Caki2 (cell line): ENCODE measurements around the gene PRSS22. TPM values are rescaled to one million over a fixed set of nuclear protein-coding genes. Genes with fewer than 3 reads are reported as not detected.

Experiments used
- DNase-seq: peaks from one replicate; pipeline ENCODE4 v3.0.0-alpha.2; 2015; ENCODE audit warnings: low read depth
- in situ Hi-C: cut with HindIII; loops from 2 replicates; pipeline ENCODE4 v1.10.0; 2016; ENCODE audit warnings: low sequenced_read_pairs, low pct_unique_long_range_greater_than_20kb, mixed read lengths
- total RNA-seq: library from RNA; depleted of rRNA; stranded (reverse); fragments of >200 nt; shearing (Covaris generic); gene quantifications from 2 replicates; pipeline ENCODE4 v1.2.3, GENCODE V29; 2014; ENCODE audit warnings: low replicate concordance

Gene PRSS22
- total RNA-seq, 1 experiment from 2014 or later, result not detected

GRCh38 chr16:2836646-2837508 lies 21.1 kb downstream of the PRSS22 start:
- in situ Hi-C loops, result no loop called here
- DNase-seq, result peak; percentile 27

DNA sequence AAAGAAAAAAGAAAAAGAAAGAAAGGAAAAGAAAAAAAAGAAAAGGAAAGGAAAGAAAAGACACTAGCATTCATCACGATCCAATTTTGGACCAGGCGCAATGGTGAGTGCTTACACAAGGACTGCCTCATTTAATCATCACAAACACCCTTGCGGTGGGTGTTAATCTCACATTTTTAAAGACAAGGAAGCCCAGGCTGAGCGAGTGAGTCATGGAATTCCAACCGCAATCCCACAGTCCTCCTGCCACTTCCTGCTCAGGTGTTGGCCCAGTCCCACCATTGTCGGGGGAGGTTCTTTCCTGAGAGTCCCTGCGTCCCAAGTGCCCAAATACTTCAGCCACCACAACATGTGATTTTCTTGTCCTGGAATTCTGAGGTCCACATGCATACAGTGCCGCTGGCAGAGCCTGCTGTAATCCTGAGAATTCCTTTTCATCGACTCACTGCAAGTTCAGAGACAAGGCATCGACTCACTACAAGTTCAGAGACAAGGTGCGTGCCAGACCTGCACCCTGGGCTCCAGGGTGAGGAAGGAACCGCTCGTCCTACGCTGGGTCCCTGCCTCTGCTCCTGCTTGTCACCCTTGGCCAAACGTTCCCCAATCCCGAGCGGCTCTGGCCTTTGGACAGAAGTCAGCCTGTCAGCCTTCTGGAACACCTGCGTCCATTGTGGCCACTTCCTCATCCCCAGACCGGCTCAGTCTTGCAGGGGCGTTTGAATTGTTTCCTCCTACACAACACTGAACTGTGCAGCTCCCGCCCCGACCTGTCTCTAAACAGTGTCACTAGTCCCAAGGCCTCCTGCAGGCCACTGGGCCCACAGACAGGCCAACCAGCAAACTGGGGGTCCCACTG lies 22.1 kb downstream of the PRSS22 start:
- DNase-seq, result peak; percentile 100
- in situ Hi-C loops, result no loop called here

GRCh38 chr16:2834968-2835367 lies 23.0 kb downstream of the PRSS22 start:
- DNase-seq, result no peak
- in situ Hi-C loops, result no loop called here

- in situ Hi-C loops, result no loop called here
Measured at GRCh38 chr16:2833776-2834175, 24.2 kb downstream of the PRSS22 start.

DNA sequence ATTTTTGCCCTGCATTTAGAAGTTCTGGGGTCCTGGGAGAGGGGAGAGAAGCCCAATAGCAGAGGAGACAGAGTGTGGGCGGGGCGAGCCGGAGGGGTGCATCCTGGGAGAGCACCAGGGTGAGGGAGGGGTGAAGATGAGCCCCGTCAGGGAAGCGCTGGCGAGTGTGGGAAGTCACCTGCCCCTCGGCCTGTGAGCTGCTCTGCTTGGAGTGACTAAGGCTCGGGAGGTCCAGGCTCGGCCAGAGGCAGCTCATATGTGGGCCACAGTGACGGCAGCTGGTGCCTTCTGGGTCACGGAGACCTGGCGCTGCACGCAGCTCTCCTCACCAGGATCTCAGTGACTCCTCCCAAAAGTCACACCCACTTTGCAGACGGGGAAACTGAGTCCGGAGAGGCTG lies 26.8 kb downstream of the PRSS22 start:
- in situ Hi-C loops, result no loop called here
- DNase-seq, result no peak

More at GRCh38 chr16:2833776-2834175, 24.2 kb downstream of the PRSS22 start:
- DNase-seq, result no peak

DNA sequence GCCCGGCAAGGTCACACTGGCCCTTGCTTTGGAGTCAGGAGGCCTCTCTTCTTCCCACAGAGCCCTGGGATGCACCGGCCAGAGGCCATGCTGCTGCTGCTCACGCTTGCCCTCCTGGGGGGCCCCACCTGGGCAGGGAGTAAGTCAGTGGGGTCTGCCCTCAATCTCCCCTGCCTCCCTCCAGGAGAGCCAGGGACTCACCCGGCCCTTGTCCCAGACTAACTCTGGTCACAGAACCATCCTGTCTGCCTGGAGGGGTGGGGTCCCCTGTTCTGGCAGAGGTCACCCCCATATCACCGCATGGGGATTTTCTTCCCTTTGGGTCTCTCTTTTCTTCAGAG lies 27.6 kb downstream of the PRSS22 start:
- in situ Hi-C loops, result no loop called here

GRCh38 chr16:2829501-2830354 lies 28.2 kb downstream of the PRSS22 start, which contains the start of gene ZG16B:
ZG16B (plus strand) TSS chr16:2830303; CDS start chr16:2830442, 139 bp downstream.
- in situ Hi-C loops, result no loop called here

More for the DNA sequence above, 27.6 kb downstream of the PRSS22 start:
- no peak for DNase-seq

GRCh38 chr16:2828876-2829430 lies 29.0 kb downstream of the PRSS22 start:
- in situ Hi-C loops, result no loop called here
- no peak for DNase-seq

More at GRCh38 chr16:2829501-2830354, 28.2 kb downstream of the PRSS22 start, which contains the start of gene ZG16B:
- no peak for DNase-seq

GRCh38 chr16:2828521-2828840 lies 29.5 kb downstream of the PRSS22 start:
- no peak for DNase-seq
- in situ Hi-C loops, result no loop called here

GRCh38 chr16:2827831-2828520 lies 30.0 kb downstream of the PRSS22 start:
- no peak for DNase-seq
- in situ Hi-C loops, result no loop called here

- in situ Hi-C loops, result no loop called here
- no peak for DNase-seq
Measured at GRCh38 chr16:2827374-2827791, 30.6 kb downstream of the PRSS22 start.

GRCh38 chr16:2826591-2827373 lies 31.2 kb downstream of the PRSS22 start:
- no peak for DNase-seq
- in situ Hi-C loops, result no loop called here

- DNase-seq, result no peak
- in situ Hi-C loops, result no loop called here
Measured at GRCh38 chr16:2825906-2826305, 32.1 kb downstream of the PRSS22 start.

- in situ Hi-C loops, result no loop called here
- no peak for DNase-seq
Measured at GRCh38 chr16:2825049-2825742, 32.8 kb downstream of the PRSS22 start.

- in situ Hi-C loops, result no loop called here
Measured at GRCh38 chr16:2824626-2825025, 33.3 kb downstream of the PRSS22 start.

GRCh38 chr16:2822496-2822895 lies 35.5 kb downstream of the PRSS22 start:
- no peak for DNase-seq
- in situ Hi-C loops, result no loop called here

More at GRCh38 chr16:2824626-2825025, 33.3 kb downstream of the PRSS22 start:
- DNase-seq, result no peak
